H1 (cell line): ENCODE measurements around the gene SGCD. TPM values are rescaled to one million over a fixed set of nuclear protein-coding genes. Genes with fewer than 3 reads are reported as not detected.

Experiments used
- CTBP2 ChIP-seq: IDR thresholded peaks from 2 replicates; pipeline ENCODE4 v1.7.0; 2011; ENCODE audit warnings: borderline replicate concordance, mild to moderate bottlenecking, moderate library complexity, mixed read lengths, low read length; ENCODE audit not compliant: insufficient read depth, insufficient read length
- FOSL1 ChIP-seq: IDR thresholded peaks from 2 replicates; pipeline ENCODE4 v1.6.1; 2011; ENCODE audit warnings: mild to moderate bottlenecking, low read depth, low read length, moderate library complexity; ENCODE audit not compliant: insufficient read depth
- HDAC6 ChIP-seq: IDR thresholded peaks from one replicate; pipeline ENCODE4 v1.7.1; 2012; ENCODE audit warnings: low read depth, mild to moderate bottlenecking, inconsistent platforms, low read length, moderate library complexity
- polyA plus RNA-seq, 7 experiments: library from polyadenylated mRNA; depleted of rRNA in 3 of 7; stranded (reverse) in 5 of 7; unstranded in 2 of 7; fragments of >200 nt in 5 of 7; fragments of 200-250 nt in 2 of 7; gene quantifications; 1 replicate in 5 of 7; 2 replicates in 1 of 7; 4 replicates in 1 of 7; pipeline versions ENCODE4 v1.2.1 to v1.2.3, GENCODE V29; 2011 to 2013; ENCODE audit warnings: missing spikeins in 2 of 7, mixed read lengths in 2 of 7
- total RNA-seq: library from RNA; stranded (reverse); fragmentation: NEBNext Ultra II Directional; extraction: Animal tissue kit (Norgen Biotek cat#: 25700); gene quantifications from 2 replicates; pipeline ENCODE4 v1.2.1, GENCODE V29; 2021
- TF ChIP-seq, protein P1 (sequence below), 3 experiments: IDR thresholded peaks; 1 replicate in 2 of 3; 2 replicates in 1 of 3; pipeline versions ENCODE4 v1.5.1 to v1.6.1; 2011; ENCODE audit warnings: low read length in 3 of 3, mild to moderate bottlenecking in 3 of 3, inconsistent platforms in 2 of 3, low read depth in 1 of 3, moderate library complexity in 1 of 3; ENCODE audit not compliant: insufficient read depth in 1 of 3; ENCODE audit errors: control extremely low read depth in 1 of 3

The SGCD gene
- total and polyA plus RNA-seq, 2 of the 8 experiments (the other 6 are each of a cell fraction or from before 2014, with no cell fraction given), result 0.04 to 0.08 TPM

- TF ChIP-seq, protein P1, sequence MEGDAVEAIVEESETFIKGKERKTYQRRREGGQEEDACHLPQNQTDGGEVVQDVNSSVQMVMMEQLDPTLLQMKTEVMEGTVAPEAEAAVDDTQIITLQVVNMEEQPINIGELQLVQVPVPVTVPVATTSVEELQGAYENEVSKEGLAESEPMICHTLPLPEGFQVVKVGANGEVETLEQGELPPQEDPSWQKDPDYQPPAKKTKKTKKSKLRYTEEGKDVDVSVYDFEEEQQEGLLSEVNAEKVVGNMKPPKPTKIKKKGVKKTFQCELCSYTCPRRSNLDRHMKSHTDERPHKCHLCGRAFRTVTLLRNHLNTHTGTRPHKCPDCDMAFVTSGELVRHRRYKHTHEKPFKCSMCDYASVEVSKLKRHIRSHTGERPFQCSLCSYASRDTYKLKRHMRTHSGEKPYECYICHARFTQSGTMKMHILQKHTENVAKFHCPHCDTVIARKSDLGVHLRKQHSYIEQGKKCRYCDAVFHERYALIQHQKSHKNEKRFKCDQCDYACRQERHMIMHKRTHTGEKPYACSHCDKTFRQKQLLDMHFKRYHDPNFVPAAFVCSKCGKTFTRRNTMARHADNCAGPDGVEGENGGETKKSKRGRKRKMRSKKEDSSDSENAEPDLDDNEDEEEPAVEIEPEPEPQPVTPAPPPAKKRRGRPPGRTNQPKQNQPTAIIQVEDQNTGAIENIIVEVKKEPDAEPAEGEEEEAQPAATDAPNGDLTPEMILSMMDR (IDR thresholded peaks at IDR 0.05; ENCODE audit: control extremely low read depth in 1 of 3, insufficient read depth in 1 of 3, low read depth in 1 of 3, low read length in 3 of 3), result no peak
- no peak for TF ChIP-seq FOSL1
- no peak for TF ChIP-seq CTBP2
- no peak for TF ChIP-seq HDAC6
Observed at GRCh38 chr5:156617426-156617825, 290.5 kb downstream of the SGCD start (continued).
